SK-N-SH (cell line): ENCODE results near the gene CIBAR2. TPM values are rescaled to one million over a fixed set of nuclear protein-coding genes. Genes with fewer than 3 reads are reported as not detected.

Experiments used
- CTCF ChIA-PET: fragments of 300-600, 350-600 bp; formaldehyde crosslinking; extraction: SDS; loops from one replicate; lab custom pipeline; 2021; lab: Yijun Ruan, JAX
- POLR2A ChIA-PET: fragments of 350-600 bp; sonication (Branson Sonifier 250); formaldehyde crosslinking; extraction: SDS; loops from one replicate; lab custom pipeline; 2020; ENCODE audit warnings: antibody characterized with exemption, inconsistent platforms; lab: Yijun Ruan, JAX
- DNase-seq: peaks from one replicate; pipeline ENCODE4 v3.0.0; 2012
- H2AFZ ChIP-seq: fragments of 200-600 bp; sonication (generic); 2 replicates; pipeline ENCODE4 v1.8.1; 2016; ENCODE audit warnings: antibody characterized with exemption, mild to moderate bottlenecking, low read depth
- H3F3A ChIP-seq: fragments of 200-600 bp; sonication (generic); replicated peaks from 2 replicates; pipeline ENCODE3; 2016; ENCODE audit warnings: antibody characterized with exemption, mild to moderate bottlenecking; ENCODE audit not compliant: insufficient read depth
- H3K27ac ChIP-seq, 2 experiments: fragments of 200-500 bp in 1 of 2; fragments of 200-600 bp in 1 of 2; sonication (Bioruptor generic) in 1 of 2; sonication (generic), shearing (Covaris generic) in 1 of 2; 2 replicates each; pipeline versions ENCODE4 v1.5.1 to v1.6.1; 2014 to 2016; ENCODE audit warnings: low read depth in 2 of 2, inconsistent platforms in 1 of 2, low read length in 1 of 2, mild to moderate bottlenecking in 1 of 2, mixed read lengths in 1 of 2
- H3K27me3 ChIP-seq: fragments of 200-600 bp; sonication (generic), shearing (Covaris generic); 2 replicates; pipeline ENCODE4 v1.6.1; 2016; ENCODE audit warnings: mixed run types; ENCODE audit not compliant: insufficient read depth
- H3K36me3 ChIP-seq, 2 experiments: fragments of 200-500 bp in 1 of 2; fragments of 200-600 bp in 1 of 2; sonication (Bioruptor generic) in 1 of 2; sonication (generic) in 1 of 2; replicated peaks in 1 of 2; 2 replicates each; pipeline versions ENCODE3 to v1.5.1; 2014 to 2016; ENCODE audit warnings: low read length in 1 of 2, mild to moderate bottlenecking in 1 of 2; ENCODE audit not compliant: insufficient read depth in 2 of 2, control insufficient read depth in 1 of 2
- H3K4me1 ChIP-seq, 2 experiments: fragments of 200-500 bp in 1 of 2; fragments of 200-600 bp in 1 of 2; sonication (Bioruptor generic) in 1 of 2; sonication (generic), shearing (Covaris generic) in 1 of 2; 2 replicates each; pipeline versions ENCODE4 v1.5.1 to v1.6.1; 2014 to 2016; ENCODE audit warnings: low read depth in 1 of 2, low read length in 1 of 2, mixed run types in 1 of 2; ENCODE audit not compliant: insufficient read depth in 2 of 2, control insufficient read depth in 1 of 2
- H3K4me2 ChIP-seq: fragments of 200-600 bp; sonication (generic), shearing (Covaris generic); 2 replicates; pipeline ENCODE4 v1.6.1; 2017; ENCODE audit warnings: mixed run types
- H3K4me3 ChIP-seq, 2 experiments: fragments of 200-500 bp in 1 of 2; fragments of 200-600 bp in 1 of 2; sonication (Bioruptor generic) in 1 of 2; sonication (generic), shearing (Covaris generic) in 1 of 2; 2 replicates each; pipeline versions ENCODE4 v1.5.1 to v1.8.1; 2014 to 2016; ENCODE audit warnings: low read depth in 2 of 2, inconsistent platforms in 1 of 2, low read length in 1 of 2, mild to moderate bottlenecking in 1 of 2, mixed read lengths in 1 of 2, moderate library complexity in 1 of 2
- H3K79me2 ChIP-seq: fragments of 200-600 bp; sonication (generic); 2 replicates; pipeline ENCODE4 v1.8.1; 2017; ENCODE audit warnings: mild to moderate bottlenecking; ENCODE audit not compliant: insufficient read depth
- H3K9ac ChIP-seq: fragments of 200-600 bp; sonication (generic); 2 replicates; pipeline ENCODE4 v1.6.1; 2017; ENCODE audit warnings: mixed run types
- H3K9me2 ChIP-seq: fragments of 200-600 bp; sonication (generic); 2 replicates; pipeline ENCODE4 v1.6.1; 2017; ENCODE audit warnings: mixed run types
- H3K9me3 ChIP-seq: fragments of 200-600 bp; sonication (generic); 2 replicates; pipeline ENCODE4 v1.6.1; 2017; ENCODE audit warnings: mixed run types, mild to moderate bottlenecking, moderate library complexity
- H4K20me1 ChIP-seq: fragments of 200-600 bp; sonication (generic); 2 replicates; pipeline ENCODE4 v1.6.1; 2017; ENCODE audit warnings: mild to moderate bottlenecking, mixed run types; ENCODE audit not compliant: insufficient read depth
- CHD2 ChIP-seq: fragments of 150-350 bp; IDR thresholded peaks from 2 replicates; pipeline ENCODE4 v1.6.1; 2018; ENCODE audit warnings: low read length; ENCODE audit not compliant: partially characterized antibody
- EP300 ChIP-seq, 2 experiments: IDR thresholded peaks; 2 replicates each; pipeline versions ENCODE4 v1.4.0 to v1.6.1; 2012; ENCODE audit warnings: borderline replicate concordance in 1 of 2, low read depth in 1 of 2, low read length in 1 of 2
- EZH2phosphoT487 ChIP-seq: fragments of 200-600 bp; sonication (generic); IDR thresholded peaks from 2 replicates; pipeline ENCODE4 v1.6.1; 2017; ENCODE audit warnings: low read depth, mixed run types, mild to moderate bottlenecking, antibody characterized with exemption, moderate library complexity, borderline replicate concordance
- FOSL2 ChIP-seq: IDR thresholded peaks from 2 replicates; pipeline ENCODE4 v1.4.0; 2012; ENCODE audit warnings: low read depth, mild to moderate bottlenecking, moderate library complexity, borderline replicate concordance
- FOXM1 ChIP-seq: IDR thresholded peaks from 2 replicates; pipeline ENCODE4 v1.4.0; 2012; ENCODE audit warnings: low read depth, mild to moderate bottlenecking
- GABPA ChIP-seq: IDR thresholded peaks from 2 replicates; pipeline ENCODE4 v1.4.0; 2012; ENCODE audit warnings: low read depth, mild to moderate bottlenecking
- GATA2 ChIP-seq: sonication (generic); formaldehyde crosslinking; IDR thresholded peaks from 2 replicates; pipeline ENCODE4 v1.5.0; 2020; ENCODE audit warnings: mild to moderate bottlenecking, missing genetic modification reagents
- MAX ChIP-seq: IDR thresholded peaks from 2 replicates; pipeline ENCODE4 v1.4.0; 2012; ENCODE audit warnings: low read depth
- NRF1 ChIP-seq: IDR thresholded peaks from 2 replicates; pipeline ENCODE4 v1.6.1; 2012; ENCODE audit warnings: low read depth, mild to moderate bottlenecking, low read length
- PBX3 ChIP-seq: IDR thresholded peaks from 2 replicates; pipeline ENCODE4; 2012
- RAD21 ChIP-seq: IDR thresholded peaks from 2 replicates; pipeline ENCODE4 v1.6.1; 2012; ENCODE audit warnings: mild to moderate bottlenecking, low read length
- RFX5 ChIP-seq: IDR thresholded peaks from 2 replicates; pipeline ENCODE4 v1.6.1; 2012; ENCODE audit warnings: mild to moderate bottlenecking, improper control_type of control experiment, low read length
- TAF1 ChIP-seq: IDR thresholded peaks from 2 replicates; pipeline ENCODE4 v1.6.1; 2012; ENCODE audit warnings: low read depth, mild to moderate bottlenecking, low read length, moderate library complexity, borderline replicate concordance
- TCF12 ChIP-seq: IDR thresholded peaks from 2 replicates; pipeline ENCODE4 v1.4.0; 2012
- YY1 ChIP-seq: IDR thresholded peaks from 2 replicates; pipeline ENCODE4 v1.4.0; 2012; ENCODE audit warnings: low read depth, mild to moderate bottlenecking
- ZBTB33 ChIP-seq: IDR thresholded peaks from 2 replicates; pipeline ENCODE4 v1.4.0; 2012; ENCODE audit warnings: low read depth, borderline replicate concordance
- WGBS: methylation state at CpG from one replicate; pipeline ENCODE4 v1.1.6; 2017; ENCODE audit warnings: low lambda C conversion rate; 5-methylcytosine and 5-hydroxymethylcytosine counted together
- polyA plus RNA-seq, 3 experiments: library from polyadenylated mRNA; depleted of rRNA; stranded (reverse); fragments of >200 nt; gene quantifications; 2 replicates each; pipeline ENCODE4 v1.2.3, GENCODE V29; 2012

CIBAR2 gene
- polyA plus RNA-seq, 1 of the 3 experiments (the other 2 are of a cell fraction), result 0.15 TPM

GRCh38 chr16:85049706-85050305 lies 62.5 kb downstream of the CIBAR2 start:
- no peaks in the 10 kb centered on the region for H3K27me3 ChIP-seq
- no peak for DNase-seq
- H2AFZ ChIP-seq, result no peak overlapping the region
- no peak overlapping the region for H3K4me2 ChIP-seq
- H3K4me3 ChIP-seq, result no peak overlapping the region
- H3K27ac ChIP-seq, result no peak overlapping the region
- H3K4me1 ChIP-seq, result peaks cover 0 to 8% of the 10 kb centered on the region in 2 experiments; a peak in 1 of 4 replicates
- whole genome bisulfite sequencing, result 88% methylated on average over 15 of the region's 15 CpGs
- TF ChIP-seq EZH2phosphoT487 (no peak), CHD2 (no peak), FOXM1 (no peak), YY1 (no peak), TAF1 (no peak), MAX (no peak)
- H3K9me3 ChIP-seq, result no peaks in the 10 kb centered on the region
- CTCF ChIA-PET, result interaction anchor here (1.2 kb wide), 1 partner anchor 11 kb away, joined by 3 read pairs; no protein-coding TSS in a partner anchor
- H4K20me1 ChIP-seq, result no peaks in the 10 kb centered on the region
- H3K36me3 ChIP-seq, result no peaks in the 10 kb centered on the region
- no peaks in the 10 kb centered on the region for H3K79me2 ChIP-seq
- peaks cover 3% of the 10 kb centered on the region for H3F3A ChIP-seq
- H3K9me2 ChIP-seq, result no peaks in the 10 kb centered on the region
- H3K9ac ChIP-seq, result no peak overlapping the region
- POLR2A ChIA-PET, result no interaction called here

- Histone ChIP-seq H3K79me2 (no peaks in the 10 kb centered on the region), H3K4me3 (no peak overlapping the region), H2AFZ (no peak overlapping the region), H4K20me1 (no peaks in the 10 kb centered on the region), H3K9ac (no peak overlapping the region), H3K4me2 (no peak overlapping the region), H3K9me2 (no peaks in the 10 kb centered on the region), H3K27me3 (no peaks in the 10 kb centered on the region), H3K9me3 (no peaks in the 10 kb centered on the region), H3K4me1 (peaks cover 0 to 8% of the 10 kb centered on the region in 2 experiments; a peak in 1 of 4 replicates), H3F3A (no peaks in the 10 kb centered on the region), H3K36me3 (no peaks in the 10 kb centered on the region), H3K27ac (no peak overlapping the region)
- ChIA-PET CTCF (interaction anchor here (1.2 kb wide), 1 partner anchor 10 kb away, joined by 3 read pairs; no protein-coding TSS in a partner anchor), POLR2A (no interaction called here)
- 81% methylated on average over 14 of the region's 17 CpGs for WGBS
- TF ChIP-seq EZH2phosphoT487, result no peak
- TF ChIP-seq NRF1, result no peak
- no peak for TF ChIP-seq GABPA
- no peak for TF ChIP-seq RFX5
- no peak for TF ChIP-seq EP300 (IDR thresholded peaks at IDR 0.05; ENCODE audit: borderline replicate concordance in 1 of 2, low read depth in 1 of 2, low read length in 1 of 2)
- TF ChIP-seq RAD21, result no peak
- no peak for TF ChIP-seq FOXM1
- TF ChIP-seq FOSL2, result no peak
- no peak for TF ChIP-seq TCF12
- TF ChIP-seq ZBTB33, result no peak
- TF ChIP-seq PBX3, result no peak
- no peak for TF ChIP-seq GATA2 (CRISPR knock-in tag)
- DNase-seq, result no peak
These were observed 63.2 kb downstream of the CIBAR2 start for GRCh38 chr16:85048921-85049562.
